GM12801 (cell line): Measurements from ENCODE around the gene PROS1.

Experiments used
- TF ChIP-seq, protein P1 (sequence below): IDR thresholded peaks from one replicate; pipeline ENCODE4 v1.5.1; 2011; ENCODE audit warnings: control low read depth; ENCODE audit not compliant: insufficient read length; ENCODE audit errors: extremely low read depth

Gene PROS1

DNA sequence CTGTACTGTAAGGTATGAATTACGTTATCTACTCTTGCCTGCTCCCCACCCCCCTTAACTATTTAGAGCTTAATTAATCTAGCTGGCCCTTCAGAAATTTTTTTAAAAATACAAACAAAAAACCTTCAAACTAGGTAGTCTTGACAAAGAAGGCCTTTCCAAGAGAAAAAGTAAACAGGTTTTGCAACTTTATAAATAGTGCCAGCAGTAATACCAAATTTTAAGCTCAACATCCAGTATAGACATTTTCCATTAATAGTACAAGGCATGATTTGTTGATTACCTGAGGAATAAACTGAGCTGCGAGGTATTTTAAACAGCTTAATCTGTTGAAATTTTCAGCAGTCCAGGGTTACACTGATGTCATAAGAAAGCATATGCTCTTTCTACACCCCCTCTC lies 34.6 kb upstream of the PROS1 start:
- TF ChIP-seq, protein P1, sequence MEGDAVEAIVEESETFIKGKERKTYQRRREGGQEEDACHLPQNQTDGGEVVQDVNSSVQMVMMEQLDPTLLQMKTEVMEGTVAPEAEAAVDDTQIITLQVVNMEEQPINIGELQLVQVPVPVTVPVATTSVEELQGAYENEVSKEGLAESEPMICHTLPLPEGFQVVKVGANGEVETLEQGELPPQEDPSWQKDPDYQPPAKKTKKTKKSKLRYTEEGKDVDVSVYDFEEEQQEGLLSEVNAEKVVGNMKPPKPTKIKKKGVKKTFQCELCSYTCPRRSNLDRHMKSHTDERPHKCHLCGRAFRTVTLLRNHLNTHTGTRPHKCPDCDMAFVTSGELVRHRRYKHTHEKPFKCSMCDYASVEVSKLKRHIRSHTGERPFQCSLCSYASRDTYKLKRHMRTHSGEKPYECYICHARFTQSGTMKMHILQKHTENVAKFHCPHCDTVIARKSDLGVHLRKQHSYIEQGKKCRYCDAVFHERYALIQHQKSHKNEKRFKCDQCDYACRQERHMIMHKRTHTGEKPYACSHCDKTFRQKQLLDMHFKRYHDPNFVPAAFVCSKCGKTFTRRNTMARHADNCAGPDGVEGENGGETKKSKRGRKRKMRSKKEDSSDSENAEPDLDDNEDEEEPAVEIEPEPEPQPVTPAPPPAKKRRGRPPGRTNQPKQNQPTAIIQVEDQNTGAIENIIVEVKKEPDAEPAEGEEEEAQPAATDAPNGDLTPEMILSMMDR: no peak

DNA sequence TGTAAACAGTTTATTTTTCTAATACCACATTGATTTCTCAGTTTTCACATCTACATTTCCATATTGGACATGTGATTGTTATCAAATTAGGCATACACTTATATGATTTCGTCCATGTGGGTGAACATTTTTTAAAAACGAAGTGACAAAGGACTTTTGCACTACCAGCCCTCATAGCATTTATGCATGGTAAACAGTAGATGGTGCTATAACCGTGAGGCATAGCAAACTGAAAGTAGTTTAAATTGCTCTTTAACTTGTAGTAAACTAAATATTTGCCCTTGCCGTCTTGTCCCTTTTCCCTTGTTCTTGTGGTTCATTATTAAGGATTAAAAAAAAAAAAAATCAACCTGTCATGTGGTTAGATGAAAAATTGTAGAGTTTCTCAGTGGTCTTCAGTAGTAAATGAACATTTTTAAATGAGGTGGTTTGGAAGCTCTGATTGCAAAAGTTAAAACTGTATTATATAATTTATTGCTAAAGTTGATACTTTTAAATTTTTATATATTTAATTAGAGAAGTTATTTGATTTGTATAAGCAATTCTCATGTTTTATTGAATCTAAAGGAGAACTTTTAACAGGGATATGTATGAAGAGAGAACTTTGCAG lies 30.7 kb upstream of the PROS1 start:
- TF ChIP-seq, protein P1: no peak

DNA sequence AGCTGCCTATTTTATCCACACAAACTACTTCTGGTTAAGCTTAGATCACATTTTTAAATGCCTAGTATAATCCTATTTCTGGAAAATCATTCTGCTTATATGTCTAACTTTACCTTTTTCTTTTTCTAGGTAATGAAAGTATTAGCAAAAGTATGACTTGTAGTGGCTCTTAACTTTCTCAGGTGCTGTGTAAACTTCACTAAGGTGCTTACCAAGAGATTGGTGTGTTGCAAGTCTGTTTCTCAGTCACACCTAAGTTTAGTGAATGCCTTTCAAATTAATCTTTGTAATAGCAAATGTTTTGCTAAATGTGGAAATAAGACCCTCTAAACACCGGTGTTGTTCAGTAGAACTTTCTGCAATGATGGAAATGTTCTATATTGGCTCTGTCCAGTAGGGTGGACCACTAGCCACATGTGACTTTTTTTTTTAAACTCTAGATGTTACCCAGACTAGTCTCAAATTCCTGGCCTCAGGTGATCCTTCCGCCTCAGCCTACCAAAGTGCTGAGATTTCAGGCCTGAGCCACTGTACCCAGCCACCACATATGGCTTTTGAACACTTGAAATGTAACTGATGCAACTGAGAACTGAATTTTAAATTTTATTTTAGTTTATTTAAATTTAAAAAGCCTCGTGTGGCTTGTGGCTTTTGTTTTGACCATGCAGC lies 28.3 kb upstream of the PROS1 start:
- TF ChIP-seq, protein P1: no peak

DNA sequence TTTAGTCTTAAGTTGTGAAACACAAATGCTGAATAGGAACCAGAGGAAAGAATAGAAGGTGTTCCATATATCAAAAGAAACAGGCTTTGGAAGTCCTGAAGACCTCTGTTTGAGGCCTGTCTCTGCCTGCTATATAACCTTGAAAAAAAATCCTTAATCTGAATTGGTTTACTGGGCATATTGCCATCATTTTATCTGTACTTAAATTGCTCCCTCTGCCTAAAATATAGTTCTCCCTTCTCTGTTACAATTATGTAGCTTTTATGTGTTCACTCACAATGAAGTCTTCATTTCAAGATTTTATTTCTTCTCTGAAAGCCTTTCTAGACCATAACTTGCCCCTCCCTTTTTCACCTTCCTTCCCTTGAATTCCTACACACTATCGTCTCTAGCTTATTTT lies 27.5 kb upstream of the PROS1 start:
- TF ChIP-seq, protein P1: no peak

DNA sequence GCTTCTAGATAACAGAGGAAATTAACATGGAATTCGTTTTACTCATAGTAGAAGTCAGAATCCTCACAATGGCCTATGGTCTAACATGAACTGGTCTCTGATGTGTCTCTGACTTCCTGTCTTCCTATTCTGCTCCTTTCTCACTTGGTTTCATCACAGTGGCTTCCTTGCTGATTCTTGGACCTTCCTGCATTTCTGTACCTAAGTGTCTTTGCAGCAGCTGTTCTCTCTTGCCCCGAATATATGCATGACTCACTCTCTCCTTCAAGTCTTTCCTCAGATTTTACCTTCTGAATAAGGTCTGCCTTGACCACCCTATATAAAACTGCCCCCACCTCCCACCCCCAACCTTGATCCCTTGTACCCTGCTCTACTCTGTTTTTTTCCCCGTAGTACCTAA lies 20.4 kb upstream of the PROS1 start:
- TF ChIP-seq, protein P1: no peak

DNA sequence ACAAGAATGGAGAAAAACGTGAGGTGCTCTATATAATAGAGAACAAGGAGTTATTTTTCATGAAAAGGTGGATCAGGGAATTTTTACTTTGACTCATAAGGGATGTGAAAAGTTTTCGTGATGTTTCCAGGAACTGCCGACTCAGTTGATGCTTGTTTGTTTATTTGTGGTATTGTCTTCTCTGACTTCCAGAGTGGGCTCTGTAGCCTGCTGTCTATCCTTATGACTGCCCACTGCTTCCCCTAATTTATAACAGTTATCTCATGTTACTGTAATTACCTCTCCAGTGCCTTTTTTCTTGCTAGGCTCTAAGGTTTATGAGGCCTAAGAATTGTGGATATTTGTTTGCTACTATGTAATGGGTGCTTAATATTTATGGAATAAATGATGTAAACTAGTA lies 18.5 kb upstream of the PROS1 start:
- TF ChIP-seq, protein P1: no peak

DNA sequence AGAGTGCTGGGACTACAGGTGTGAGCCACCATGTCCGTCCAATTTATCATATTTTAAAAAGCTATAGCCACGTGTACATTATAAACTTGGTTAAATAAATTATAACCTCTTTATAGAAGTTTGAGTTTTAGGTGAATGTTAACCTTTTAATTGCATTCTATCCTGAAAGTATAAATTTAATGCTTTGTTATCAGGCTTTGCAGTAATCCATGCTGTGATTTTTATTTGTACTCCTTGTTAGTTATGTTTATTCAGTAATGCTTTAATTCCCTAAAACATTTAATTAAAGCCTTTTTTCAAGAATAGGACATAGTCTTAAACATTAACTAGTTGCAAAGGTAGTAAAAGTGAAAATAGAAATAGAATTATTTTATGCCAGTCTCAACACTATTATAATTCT lies 17.9 kb upstream of the PROS1 start:
- TF ChIP-seq, protein P1: no peak
